T-helper 2 cell (primary cell): ENCODE measurements around the gene SLC35B2.
A peak's percentile ranks its signal among the peaks of the same experiment; 100 is the strongest.

ENCODE experiments used
- DNase-seq, 5 experiments: peaks; one replicate each; pipeline versions ENCODE4 v3.0.0 to v3.0.0-alpha.2; 2012 to 2022

Gene SLC35B2

GRCh38 chr6:44253307-44254101 is 3.8 kb downstream of the SLC35B2 start:
- DNase-seq = peak in 2 of 5 experiments; percentile 53 to 57

GRCh38 chr6:44251576-44252524 is 5.5 kb downstream of the SLC35B2 start:
- no peak for DNase-seq

GRCh38 chr6:44250718-44251123 is 6.6 kb downstream of the SLC35B2 start:
- no peak for DNase-seq

GRCh38 chr6:44250067-44250717 is 7.1 kb downstream of the SLC35B2 start:
- DNase-seq = no peak

- no peak for DNase-seq
Observed at GRCh38 chr6:44249082-44249748, 8.1 kb downstream of the SLC35B2 start.

GRCh38 chr6:44248579-44248978 is 8.7 kb downstream of the SLC35B2 start:
- DNase-seq = no peak

- peak; percentile 67 to 93 (median 84) for DNase-seq
Observed at GRCh38 chr6:44247338-44248302, 9.7 kb downstream of the SLC35B2 start.

- peak; percentile 82 to 100 (median 96) for DNase-seq
Observed at GRCh38 chr6:44246663-44247337, 10.5 kb downstream of the SLC35B2 start, which contains the start of gene HSP90AB1. TSS of gene HSP90AB1 (plus strand) at chr6:44247101. CDS start at chr6:44248630, 1,529 bp downstream.

GRCh38 chr6:44245912-44246662 is 11.2 kb downstream of the SLC35B2 start:
- DNase-seq = peak; percentile 64 to 91 (median 74)

GRCh38 chr6:44245391-44245911 is 11.9 kb downstream of the SLC35B2 start:
- no peak for DNase-seq

GRCh38 chr6:44243345-44243744 is 14.0 kb downstream of the SLC35B2 start:
- no peak for DNase-seq

GRCh38 chr6:44238687-44239350 is 18.5 kb downstream of the SLC35B2 start:
- DNase-seq = no peak

- DNase-seq = peak; percentile 63 to 84 (median 71)
Observed at GRCh38 chr6:44237813-44238433, 19.4 kb downstream of the SLC35B2 start.

GRCh38 chr6:44237021-44237812 is 20.1 kb downstream of the SLC35B2 start:
- peak in 4 of 5 experiments; percentile 45 to 84 (median 52) for DNase-seq

GRCh38 chr6:44235891-44236516 is 21.3 kb downstream of the SLC35B2 start:
- DNase-seq = no peak

GRCh38 chr6:44235269-44235668 is 22.1 kb downstream of the SLC35B2 start:
- no peak for DNase-seq
